Activated T-helper 9 cell treated with anti-CD3 and anti-CD28 coated beads, Interleukin-2, amount 50 U/mL, for 16 hours (primary cell): Measurements from ENCODE around the gene ARHGAP22.

Experiments
- DNase-seq: peaks from one replicate; pipeline ENCODE4 v3.0.0-alpha.2; 2020; ENCODE audit warnings: low read depth

ARHGAP22 gene

GRCh38 chr10:48418189-48418788, 186.6 kb downstream of the ARHGAP22 start:
- DNase-seq = no peak

DNA sequence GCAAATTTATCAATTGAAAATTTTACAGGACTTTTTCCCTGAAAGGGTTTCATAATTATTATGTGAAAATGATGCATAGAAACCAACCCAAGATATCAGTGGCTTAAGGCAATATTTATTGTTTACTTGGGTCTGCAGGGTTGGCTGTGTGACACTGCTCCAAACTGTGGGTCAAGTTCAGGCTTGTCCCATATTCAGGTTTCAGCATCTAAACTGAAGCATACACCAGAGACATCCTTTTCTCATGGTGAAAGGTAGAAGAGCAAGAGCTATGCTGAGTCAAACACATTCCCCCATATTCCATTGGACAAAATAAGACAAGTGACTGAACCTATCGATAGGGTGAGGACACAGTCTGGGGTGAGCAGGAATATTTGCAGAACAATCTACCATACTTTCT, 187.5 kb downstream of the ARHGAP22 start:
- no peak for DNase-seq

DNA sequence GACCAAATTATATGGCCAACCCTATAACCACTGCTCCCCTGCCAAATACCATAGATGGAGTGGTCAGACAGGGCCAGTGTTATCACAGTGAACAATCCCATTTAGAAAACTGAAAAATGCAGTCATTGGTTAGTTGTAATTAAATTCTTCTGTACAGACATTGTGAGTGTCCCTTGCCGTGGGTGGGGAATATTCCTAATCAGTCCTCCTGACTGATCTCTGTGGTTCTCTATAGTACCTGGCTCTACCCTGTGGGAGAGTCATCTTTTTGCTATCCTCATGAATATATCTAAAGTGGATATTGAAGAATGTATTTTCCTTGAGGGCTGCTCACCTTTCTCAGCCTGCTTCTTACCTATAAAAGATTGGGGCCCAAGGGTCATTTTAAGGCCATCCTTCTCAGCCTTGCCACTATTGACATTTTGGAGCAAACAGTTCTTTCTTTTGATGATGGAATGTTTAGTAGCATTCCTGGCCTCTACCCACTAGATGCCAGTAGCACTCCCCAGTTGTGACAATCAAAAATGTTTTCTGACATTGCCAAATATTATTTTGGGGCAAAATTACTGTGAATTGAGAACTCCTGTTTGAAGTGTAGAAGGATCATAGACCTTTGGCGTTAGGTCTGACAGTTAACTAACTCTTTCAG, 188.2 kb downstream of the ARHGAP22 start:
- DNase-seq = no peak

DNA sequence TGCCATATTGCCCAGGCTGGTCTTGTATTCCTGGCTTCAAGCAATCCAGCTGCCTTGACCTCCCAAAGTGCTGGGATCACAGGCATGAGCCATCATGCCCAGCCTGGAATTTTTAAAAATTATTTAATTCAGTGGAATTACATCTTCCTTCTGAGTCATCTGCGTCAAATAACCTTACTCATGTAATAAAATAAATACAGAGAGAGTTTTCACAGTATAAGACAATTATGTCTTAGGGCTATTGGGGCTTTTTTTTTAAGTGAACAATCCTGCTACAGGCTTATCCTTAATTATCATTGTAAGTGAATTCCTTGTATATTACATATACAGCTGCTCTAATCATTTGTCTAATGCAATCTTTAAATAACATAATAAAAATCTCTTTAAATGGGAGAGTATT, 190.1 kb downstream of the ARHGAP22 start:
- no peak for DNase-seq

GRCh38 chr10:48414160-48414559, 190.7 kb downstream of the ARHGAP22 start:
- DNase-seq = no peak

GRCh38 chr10:48412933-48413332, 191.9 kb downstream of the ARHGAP22 start:
- no peak for DNase-seq

DNA sequence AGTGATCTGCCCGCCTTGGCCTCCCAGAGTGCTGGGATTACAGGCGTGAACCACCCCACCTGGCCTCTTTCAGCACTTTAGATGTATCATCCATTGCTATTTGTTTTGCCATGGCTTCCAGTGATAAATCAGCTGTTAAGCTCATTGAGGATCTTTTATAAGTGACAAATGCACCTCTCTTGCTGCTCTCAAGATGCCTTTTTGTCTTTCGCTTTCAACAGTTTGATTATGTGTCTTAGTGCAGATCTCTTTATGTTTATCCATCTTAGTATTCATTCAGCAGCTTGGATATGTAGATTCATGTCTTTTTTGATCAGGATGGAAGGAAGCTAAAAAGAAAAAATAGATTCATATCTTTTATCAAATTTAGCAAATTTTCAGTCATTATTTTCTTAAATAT, 192.8 kb downstream of the ARHGAP22 start:
- DNase-seq = no peak

DNA sequence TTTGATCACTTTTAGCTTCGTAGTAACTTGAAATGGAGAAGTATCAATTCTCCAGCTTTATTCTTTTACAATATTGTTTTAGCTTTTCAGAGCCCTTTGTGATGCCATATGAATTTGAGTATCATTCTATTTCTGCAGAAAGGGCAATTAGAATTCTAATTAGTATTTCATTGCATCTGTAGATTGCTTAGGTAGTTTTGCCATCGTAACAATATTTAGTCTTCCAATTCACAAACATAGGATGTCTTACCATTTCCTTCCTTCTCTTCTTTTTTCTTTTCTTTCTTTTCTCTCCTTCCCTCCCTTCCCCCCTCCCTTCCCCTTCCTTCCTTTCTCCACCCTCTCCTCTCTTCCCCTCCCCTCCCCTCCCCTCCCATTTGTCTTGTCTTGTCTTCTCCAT, 193.4 kb downstream of the ARHGAP22 start:
- DNase-seq = no peak

DNA sequence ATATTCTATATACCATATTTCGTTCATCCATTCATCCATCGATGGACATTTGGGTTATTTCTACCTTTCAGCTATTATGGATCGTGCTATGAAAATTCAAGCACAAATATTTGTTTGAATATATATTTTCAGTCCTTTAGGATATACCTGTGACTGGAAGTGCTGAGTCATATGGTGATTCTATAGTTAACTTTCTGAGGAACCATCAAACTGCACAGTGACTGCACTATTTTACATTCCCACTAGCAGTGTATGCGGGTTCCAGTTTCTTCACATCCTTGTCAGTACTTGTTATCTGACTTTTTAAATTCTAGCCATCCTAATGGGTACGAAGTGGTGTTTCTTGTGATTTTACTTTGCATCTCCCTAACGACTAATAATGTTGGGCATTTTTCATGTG, 194.4 kb downstream of the ARHGAP22 start:
- no peak for DNase-seq

DNA sequence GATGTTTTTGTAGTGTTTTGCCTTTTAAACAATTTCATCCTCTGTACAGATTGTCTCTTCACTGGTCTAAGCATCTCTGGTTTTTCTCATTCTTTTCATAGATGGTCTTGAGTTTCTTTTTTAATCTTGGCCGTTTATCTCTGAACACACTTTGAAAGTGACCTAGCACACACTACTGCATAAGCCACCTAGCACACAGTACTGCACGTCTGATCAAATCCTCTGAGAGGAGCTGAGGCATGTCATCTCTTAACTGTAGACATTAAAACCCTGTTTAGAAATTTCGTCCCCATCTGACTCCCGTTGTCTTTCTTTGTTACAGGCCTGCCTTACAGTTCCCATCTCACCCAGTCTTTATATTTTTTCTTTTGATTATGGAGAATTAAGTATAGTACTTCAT, 198.2 kb downstream of the ARHGAP22 start:
- DNase-seq = no peak

DNA sequence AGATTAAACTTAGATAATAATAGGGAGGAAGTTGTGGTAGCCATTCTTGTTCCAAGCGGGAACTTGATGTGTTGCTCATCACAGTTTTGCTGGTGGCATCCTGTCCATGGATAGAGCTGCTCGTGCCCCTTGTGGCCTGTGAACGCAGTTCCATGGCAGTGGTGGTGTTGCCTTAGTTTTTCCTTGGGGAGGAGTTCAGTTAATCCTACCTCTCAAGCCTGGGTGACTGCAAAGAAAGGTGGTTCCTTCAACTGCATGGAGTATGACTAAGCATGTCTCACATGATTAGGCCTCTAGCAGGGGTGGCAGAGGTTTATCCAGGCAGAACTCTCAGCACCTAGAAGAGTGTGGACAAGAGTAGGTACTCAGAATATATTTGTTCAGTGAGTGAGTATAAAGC, 198.7 kb downstream of the ARHGAP22 start:
- no peak for DNase-seq

DNA sequence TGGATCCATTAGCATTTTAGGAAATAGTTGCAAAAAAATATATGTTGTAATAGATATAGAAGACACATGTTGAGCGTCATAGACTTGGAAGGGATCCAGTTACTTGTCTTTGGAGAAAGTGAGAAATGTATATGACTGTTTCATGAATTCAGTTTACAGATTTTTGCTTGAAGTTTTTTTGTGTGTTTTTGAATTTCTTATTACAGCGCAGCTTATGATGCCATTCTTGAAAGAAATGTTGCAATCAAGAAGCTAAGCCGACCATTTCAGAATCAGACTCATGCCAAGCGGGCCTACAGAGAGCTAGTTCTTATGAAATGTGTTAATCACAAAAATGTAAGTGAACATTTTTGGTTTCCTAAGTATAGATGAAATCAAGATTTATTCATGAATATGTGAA, 200.2 kb downstream of the ARHGAP22 start:
- DNase-seq = no peak

DNA sequence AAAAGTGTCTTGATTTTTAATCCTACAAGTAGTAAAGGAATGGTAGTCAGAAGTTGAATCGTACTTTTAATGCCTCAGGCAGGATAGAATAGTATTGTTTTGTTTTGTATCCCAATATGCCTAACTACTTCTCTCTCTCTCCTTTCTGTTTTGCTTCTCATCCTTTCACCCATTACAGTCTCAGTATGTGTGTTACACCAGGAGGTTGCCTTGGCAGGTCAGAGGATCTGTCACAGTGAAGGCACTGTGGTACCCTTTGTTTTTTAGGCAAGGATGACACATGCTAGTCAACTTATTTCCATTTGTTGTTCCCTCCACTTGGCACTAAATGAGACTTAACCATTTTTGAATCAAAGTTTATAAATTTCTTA, 204.0 kb downstream of the ARHGAP22 start:
- DNase-seq = no peak

DNA sequence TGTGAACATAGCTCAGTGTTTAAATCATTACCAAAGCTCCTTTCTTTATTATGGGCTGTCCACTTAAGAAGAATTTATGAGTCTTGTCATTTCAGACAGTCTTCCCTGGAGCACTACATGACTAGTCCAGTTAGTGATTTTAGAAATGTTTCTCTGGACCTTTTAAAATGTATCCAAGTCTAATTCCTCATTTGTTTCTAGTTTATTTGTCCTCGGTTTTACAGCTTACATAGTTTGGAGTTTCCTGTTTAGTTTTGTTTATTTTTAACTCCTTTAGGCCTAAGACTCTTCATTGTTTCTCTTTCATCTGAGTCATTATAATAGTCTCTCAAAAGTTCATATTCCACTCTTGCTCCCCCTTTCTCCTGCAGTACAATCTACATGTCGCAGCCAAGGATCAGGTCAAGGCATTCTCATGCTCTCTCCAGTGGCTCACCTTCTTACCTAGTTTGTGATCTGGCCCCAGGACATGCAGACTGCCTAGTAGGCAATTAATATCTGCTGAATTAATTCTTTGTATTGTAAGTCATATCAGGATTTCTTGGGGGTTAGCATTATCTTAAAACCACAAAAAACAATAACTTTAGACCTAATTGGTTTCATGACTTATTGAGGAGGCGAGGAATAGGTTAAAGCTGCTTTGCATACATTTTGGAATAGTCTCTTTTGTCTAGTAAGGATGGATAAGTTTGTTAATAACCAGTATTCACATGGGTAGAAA, 204.6 kb downstream of the ARHGAP22 start:
- DNase-seq = no peak

GRCh38 chr10:48399551-48399950, 205.3 kb downstream of the ARHGAP22 start:
- DNase-seq = no peak

GRCh38 chr10:48399056-48399541, 205.8 kb downstream of the ARHGAP22 start:
- no peak for DNase-seq

DNA sequence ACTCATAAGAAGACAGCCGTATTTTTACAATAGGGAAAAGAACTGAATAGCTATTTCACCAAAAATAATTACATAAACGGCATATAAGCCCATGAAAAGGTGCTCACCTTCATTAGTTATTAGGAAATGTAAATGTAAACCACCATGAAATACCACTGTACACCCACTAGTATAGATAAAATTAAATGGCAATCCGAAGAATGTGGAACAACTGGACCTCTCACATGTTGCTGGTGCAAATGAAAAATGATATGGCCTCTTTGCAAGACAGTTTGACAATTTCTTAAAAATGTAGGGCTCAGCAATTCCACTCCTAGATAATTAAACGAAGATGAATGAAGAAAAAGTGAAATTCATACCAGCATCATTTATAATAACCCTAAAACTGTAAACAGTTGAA, 206.6 kb downstream of the ARHGAP22 start:
- DNase-seq = no peak
